NOMO-1 treated with DMSO at 0.1 percent for 48 hours (cell line): Measurements from ENCODE around the gene PDIA5.

Experiments
- DNase-seq: peaks from one replicate; lab custom pipeline; 2025; ENCODE audit not compliant: unreplicated experiment; lab: John Stamatoyannopoulos, UW

Gene PDIA5

DNA sequence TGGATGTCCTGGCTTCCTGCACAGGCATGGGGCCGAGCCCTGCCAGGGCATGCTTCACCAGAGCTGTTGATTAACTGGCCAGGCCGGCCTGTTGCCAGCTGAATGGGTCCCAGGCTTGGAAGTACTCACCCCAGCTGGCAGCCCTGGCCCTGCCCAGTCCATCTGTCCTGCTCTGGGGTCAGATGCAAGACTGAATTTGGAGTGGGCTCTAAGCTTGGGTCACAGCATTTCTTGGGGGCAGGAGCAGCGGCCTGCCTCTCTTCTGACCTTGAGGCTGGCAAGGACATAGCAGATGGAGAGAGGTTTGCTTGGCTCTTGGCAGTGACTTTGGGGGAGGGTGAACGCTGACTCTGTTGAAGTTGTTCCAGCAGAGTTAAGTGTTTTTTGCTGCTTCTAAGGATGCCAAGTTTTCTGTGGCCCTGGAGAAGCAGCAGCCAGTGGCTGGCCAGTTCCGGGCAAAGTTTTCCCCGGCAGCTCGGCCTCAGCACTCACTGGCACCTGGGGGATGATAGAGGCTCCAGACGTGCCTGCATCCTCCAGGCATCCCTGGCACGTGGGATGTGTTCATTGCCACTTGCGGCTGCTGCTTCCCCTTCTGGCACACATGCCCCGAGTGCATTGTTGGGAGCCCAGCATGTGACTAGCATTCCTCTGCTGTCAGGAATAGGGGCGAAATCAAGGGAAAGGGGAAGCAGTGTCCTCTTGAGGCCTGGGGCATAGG lies 22.9 kb downstream of the PDIA5 start:
- no peak for DNase-seq

- no peak for DNase-seq
Observed at GRCh38 chr3:123090728-123091531, 24.1 kb downstream of the PDIA5 start.

GRCh38 chr3:123092243-123092642 lies 25.4 kb downstream of the PDIA5 start:
- DNase-seq: no peak

DNA sequence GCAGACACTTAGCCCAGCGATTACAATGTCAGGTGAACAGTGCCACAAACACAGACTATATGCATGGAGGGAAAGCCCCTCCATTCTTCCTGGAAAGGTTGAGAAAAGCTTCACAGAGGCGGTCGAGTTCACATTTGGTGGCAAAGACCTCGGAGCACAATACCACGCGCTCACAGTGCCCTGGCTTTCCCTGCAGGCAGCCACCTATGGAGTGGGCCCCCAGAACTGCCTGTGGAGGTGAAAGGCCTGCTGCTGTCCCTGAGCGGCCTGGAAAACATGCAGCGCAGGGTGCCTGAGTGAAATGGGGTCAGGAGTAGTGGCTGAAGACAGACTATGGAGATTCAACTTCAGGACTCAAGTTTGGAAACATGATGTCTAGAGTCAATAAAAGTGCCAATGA lies 26.9 kb downstream of the PDIA5 start:
- DNase-seq: no peak

DNA sequence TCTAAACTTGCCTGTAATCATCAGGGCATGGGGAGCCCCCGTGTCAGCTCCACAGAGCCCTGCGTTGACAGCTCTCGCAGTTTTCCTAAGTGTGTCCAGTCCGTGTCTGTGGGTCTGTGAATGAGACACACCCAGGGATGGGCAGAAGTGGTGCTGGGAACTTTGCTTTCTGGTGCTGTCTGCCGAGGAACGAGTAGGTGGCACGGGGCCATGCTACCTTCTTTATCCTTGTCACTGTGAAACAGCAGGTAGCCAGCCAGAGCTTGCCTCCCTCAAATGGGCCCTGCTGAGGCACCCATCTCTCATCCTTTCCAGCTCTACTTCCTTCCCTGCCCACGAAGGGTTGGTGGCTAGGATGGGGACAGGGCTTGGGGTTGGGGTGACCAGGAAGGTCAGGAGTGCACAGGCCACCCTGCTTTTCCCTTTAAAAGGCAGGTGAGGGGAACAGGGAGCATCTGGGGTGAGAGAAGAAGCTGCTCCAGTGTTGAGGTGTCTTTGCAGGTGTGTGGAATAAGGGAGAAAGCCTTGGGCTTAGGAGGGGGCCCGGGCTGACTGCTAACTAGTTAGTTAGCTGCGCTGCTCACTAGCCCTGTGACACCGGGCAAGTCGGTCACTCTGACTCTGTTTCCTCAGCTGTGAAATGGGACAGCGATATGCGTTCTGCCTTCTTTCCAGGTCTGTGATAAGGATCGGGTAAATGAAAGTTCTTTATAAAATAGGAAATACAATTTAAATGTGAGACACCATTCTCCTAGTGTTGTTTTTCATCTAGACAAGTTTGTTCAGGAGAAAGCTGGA lies 27.9 kb downstream of the PDIA5 start:
- DNase-seq: no peak

GRCh38 chr3:123096126-123096525 lies 29.3 kb downstream of the PDIA5 start:
- DNase-seq: no peak

DNA sequence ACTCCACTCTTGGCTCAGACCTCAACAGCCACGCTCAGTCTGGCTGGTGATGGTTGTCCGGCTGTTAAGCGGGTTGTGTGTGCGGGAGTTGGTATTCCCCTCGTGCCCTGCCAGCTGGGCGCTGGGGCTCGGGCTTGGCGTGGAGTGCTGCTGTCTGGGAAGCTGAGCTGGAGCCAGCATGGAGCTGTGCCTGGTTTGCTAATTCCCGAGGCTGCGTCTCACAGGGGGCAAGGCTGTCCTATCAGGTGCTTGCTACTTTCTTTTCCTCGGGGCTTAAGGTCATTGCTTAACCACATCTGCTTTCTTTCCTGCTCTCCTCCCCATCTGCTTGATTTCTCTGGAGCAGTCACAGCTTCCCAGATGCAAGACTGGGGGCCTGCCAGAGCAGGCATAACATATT lies 29.9 kb downstream of the PDIA5 start:
- DNase-seq: no peak

DNA sequence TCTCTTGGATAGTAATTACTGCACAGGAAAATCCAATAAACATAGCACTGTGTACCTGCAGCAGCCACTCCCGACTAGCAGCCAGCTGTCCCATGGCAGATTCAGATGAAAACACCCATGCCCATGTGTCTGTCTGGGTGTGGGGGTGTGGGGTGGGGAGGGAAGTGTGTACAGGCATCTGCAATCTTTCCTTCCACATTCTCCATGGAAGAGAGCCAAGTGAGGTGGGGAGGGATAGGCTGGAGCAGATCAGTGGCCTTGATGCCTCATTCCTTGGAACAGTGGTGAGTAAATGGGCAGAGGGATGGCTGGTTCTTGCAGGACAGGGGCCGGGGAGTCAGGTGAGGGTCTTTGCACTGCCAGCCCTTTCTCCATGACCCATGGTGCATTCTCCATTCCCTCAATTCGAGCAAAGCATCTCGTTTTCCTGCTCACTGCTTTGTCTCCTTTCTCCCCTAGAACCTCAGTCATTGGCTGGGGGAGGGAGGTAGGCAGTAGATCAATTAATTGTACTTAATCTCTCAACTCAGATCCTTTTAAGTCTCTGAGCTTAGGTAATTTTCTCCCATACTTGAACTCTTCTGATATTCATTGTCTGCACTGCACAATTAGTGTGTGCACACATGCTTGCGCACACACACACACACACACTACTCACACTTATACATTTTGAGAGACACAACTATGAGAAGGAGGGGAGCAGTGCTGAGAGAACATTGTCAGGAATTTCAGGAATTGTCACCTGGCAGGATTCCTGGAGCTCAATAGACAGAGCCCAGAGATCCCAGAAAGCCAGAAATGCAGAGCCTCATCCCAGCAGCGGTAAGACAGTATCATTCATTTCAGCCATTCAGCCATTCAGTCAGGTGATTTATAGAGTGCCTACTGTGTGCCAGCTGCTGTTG lies 31.9 kb downstream of the PDIA5 start:
- no peak for DNase-seq

DNA sequence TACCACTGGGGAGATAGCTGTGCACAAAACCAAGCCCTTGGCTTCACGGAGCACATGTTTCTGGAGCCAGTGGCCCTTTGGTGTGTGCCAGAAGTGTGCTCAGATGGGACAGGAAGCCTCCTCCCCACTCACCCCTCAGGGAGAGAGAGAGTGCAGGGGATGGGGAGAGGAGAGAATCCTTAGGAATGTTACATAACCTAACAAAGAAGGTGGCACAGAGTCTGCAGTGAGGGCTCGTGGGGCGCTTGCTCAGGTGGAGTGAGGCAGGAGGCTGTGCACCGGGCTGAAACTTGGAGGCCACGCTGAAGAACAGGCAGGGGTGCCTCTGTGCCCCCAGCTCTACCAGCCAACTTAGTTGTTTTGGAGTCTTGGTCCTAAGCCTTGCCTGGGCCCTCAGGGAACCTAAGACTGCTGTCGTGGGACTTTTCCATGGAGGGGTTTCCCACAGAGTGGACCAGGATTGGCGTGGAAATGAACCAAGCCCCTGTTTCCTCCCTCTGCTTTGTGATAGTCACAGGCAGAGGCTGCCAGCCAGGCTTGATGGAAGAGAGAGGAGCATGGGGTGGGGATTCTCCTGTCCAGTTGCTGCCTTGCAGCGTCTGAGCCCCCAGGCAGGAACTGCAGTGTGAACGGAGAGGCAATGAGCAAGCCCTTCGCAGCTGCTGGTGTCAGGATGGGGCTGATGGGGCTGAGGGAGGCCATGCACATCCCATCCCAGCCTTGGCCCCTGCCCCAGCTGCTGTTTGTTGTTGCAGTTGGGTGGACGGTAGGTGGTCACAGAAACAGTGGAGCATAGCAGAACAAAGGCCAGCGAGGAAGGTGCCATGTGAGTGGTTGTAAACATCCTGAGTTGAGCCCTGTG lies 32.7 kb downstream of the PDIA5 start:
- DNase-seq: no peak

- no peak for DNase-seq
Observed at GRCh38 chr3:123100193-123100776, 33.5 kb downstream of the PDIA5 start.

GRCh38 chr3:123102249-123102648 lies 35.4 kb downstream of the PDIA5 start:
- DNase-seq: no peak

GRCh38 chr3:123102826-123103225 lies 36.0 kb downstream of the PDIA5 start:
- no peak for DNase-seq

- DNase-seq: no peak
Observed at GRCh38 chr3:123104550-123104949, 37.7 kb downstream of the PDIA5 start.

DNA sequence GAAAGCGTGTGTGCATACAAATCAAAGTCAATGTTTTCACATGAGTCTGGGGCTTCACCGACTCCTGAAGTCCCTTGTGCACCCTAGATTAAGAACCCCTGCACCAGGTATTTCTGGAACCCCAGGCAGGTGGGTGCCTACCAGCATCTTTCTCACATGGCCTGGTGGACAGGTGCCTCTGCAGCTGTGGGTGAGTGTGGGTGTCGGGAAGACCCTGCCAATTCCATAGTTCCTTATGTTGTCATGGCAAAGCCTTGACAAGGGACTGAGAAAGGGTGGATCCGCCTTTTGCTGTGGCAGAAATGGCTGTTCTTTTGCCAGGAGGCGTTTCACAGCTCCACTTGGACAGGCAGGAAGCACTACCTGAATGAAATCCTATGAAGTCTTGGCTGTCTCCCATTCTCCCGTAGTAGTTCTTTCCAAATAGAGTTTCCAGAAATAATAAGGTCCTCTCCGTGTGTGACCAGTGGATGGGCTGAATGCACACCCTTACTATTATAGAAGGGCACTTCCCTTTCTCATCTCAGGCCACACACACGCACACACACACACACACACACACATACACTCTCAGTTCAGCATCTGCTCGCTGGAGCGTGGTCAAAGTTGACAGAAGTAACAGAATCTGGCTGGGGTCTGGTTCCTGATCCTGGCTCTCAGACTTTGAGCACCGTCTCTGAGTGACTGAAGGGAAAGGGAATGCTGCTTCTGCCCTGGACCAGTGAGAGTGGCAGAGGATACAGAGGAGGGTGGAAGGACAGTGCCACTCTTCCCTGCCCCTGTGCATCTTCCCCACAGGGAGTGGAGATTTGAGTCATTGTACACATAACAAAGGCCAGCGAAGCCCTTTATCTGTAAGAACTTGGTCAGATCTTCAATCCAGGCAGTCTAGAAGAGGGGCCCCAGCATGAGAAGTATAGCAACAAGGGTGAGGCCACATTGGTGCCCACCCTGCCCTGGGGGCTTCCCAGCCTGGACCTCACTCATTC lies 38.7 kb downstream of the PDIA5 start:
- no peak for DNase-seq

GRCh38 chr3:123110282-123110975 lies 43.6 kb downstream of the PDIA5 start:
- no peak for DNase-seq

DNA sequence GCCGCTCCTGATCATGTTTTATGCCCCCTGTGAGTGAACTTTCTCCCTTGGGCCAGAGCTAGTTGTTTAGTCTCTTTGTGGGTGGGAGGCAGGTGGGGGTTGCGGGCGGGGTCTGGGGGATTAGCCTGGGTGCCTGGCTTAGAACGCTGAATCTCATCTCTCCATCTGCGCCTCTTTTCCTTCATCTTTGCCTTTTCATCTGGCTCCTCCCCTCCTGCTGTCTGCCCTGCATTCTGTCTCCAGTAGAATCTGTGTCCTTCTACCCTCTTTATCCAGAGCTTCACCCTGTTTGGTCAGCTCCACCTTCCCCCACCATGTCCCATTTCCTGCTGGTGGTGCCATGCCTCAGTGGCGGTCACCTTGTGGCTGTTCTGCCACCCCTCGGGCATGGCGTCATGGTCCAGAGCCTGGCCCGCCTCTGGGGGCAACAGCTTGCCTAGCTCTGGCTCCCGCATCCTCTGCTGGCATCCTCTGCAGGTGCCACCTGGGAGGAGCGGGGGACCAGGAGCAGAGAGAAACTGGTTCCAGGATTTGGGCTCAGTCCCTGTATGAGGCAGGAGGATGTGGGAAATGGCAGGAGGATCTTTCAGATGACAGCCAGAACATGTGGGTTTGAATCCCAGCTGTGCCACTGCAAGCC lies 44.3 kb downstream of the PDIA5 start:
- no peak for DNase-seq

- no peak for DNase-seq
Observed at GRCh38 chr3:123111640-123112039, 44.8 kb downstream of the PDIA5 start.
